ENCODE results near the gene FAM234B. TPM values are rescaled to one million over a fixed set of nuclear protein-coding genes. Genes with fewer than 3 reads are reported as not detected.

FAM234B gene
- total RNA-seq, 4 donors from 2014 or later = 1.2 to 6.7 (median 5.0) TPM

- WGBS = 90% methylated on average over 3 of the region's 3 CpGs
- Histone ChIP-seq H3K27ac (replicated peaks in 1 of 4) (no peak overlapping the region), H3K4me3 (no peak overlapping the region), H3K4me1 (peaks cover 24 to 39% (median 34%) of the 10 kb centered on the region in 4 donors), H3K36me3 (no peaks in the 10 kb centered on the region), H3K9me3 (peaks cover 0 to 5% (median 0%) of the 10 kb centered on the region in 4 donors), H3K27me3 (no peaks in the 10 kb centered on the region)
- DNase-seq (ENCODE audit: extremely low spot score) = peak; percentile 53
- intact Hi-C loops (cut with DNase I) = no loop called here
- TF ChIP-seq EP300 (IDR thresholded peaks at IDR 0.05) = no peak
- TF ChIP-seq CTCF (IDR thresholded peaks at IDR 0.05) = no peak
- TF ChIP-seq POLR2AphosphoS5 (IDR thresholded peaks at IDR 0.05) = no peak
- TF ChIP-seq POLR2A (IDR thresholded peaks at IDR 0.05; ENCODE audit: low read depth) = no peak
Measured at GRCh38 chr12:13104409-13104808, 60.2 kb downstream of the FAM234B start.

- Histone ChIP-seq H3K27me3 (no peaks in the 10 kb centered on the region), H3K4me1 (peaks cover 11 to 25% (median 20%) of the 10 kb centered on the region in 4 donors), H3K9me3 (peaks cover 0 to 5% (median 0%) of the 10 kb centered on the region in 4 donors), H3K27ac (replicated peaks in 1 of 4) (no peak overlapping the region), H3K36me3 (no peaks in the 10 kb centered on the region), H3K4me3 (no peak overlapping the region)
- TF ChIP-seq CTCF (IDR thresholded peaks at IDR 0.05) (no peak), POLR2A (IDR thresholded peaks at IDR 0.05; ENCODE audit: low read depth) (no peak), POLR2AphosphoS5 (IDR thresholded peaks at IDR 0.05) (no peak), EP300 (IDR thresholded peaks at IDR 0.05) (no peak)
- intact Hi-C loops (cut with DNase I) = no loop called here
- no peak for DNase-seq (ENCODE audit: extremely low spot score)
- 100% methylated on average over 1 of the region's 1 CpG for WGBS
Measured at GRCh38 chr12:13105781-13106180, 61.6 kb downstream of the FAM234B start.

DNA sequence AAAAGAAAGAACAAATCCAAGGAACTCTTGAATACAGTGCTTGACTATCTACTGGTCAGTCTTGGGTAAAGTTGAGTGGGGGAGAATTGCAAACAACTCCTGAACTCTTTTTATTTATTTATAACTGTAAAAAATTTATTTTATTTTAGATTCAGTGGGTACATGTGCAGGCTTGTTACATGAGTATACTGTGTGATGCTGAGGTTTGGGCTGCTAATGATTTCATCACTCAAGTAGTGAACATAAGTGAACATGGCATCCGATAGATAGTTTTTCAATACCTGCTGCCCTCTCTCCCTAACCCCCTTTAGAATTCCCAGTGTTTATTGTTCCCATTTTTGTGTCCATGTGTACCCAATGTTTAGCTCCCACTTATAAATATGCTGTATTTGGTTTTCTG is 62.5 kb downstream of the FAM234B start:
- peaks cover 7 to 18% (median 12%) of the 10 kb centered on the region in 4 donors for H3K4me1 ChIP-seq
- intact Hi-C loops (cut with DNase I) = no loop called here
- TF ChIP-seq EP300 (IDR thresholded peaks at IDR 0.05) (no peak), POLR2A (IDR thresholded peaks at IDR 0.05; ENCODE audit: low read depth) (no peak), CTCF (IDR thresholded peaks at IDR 0.05) (no peak), POLR2AphosphoS5 (IDR thresholded peaks at IDR 0.05) (no peak)
- DNase-seq (ENCODE audit: extremely low spot score) = no peak
- 95% methylated on average over 1 of the region's 1 CpG for WGBS
- H3K4me3 ChIP-seq = no peak overlapping the region
- H3K36me3 ChIP-seq = no peaks in the 10 kb centered on the region
- no peaks in the 10 kb centered on the region for H3K27me3 ChIP-seq
- no peak overlapping the region for H3K27ac ChIP-seq (replicated peaks in 1 of 4)
- H3K9me3 ChIP-seq = peaks cover 0 to 5% (median 0%) of the 10 kb centered on the region in 4 donors

- DNase-seq (ENCODE audit: extremely low spot score) = no peak
- no peaks in the 10 kb centered on the region for H3K27me3 ChIP-seq
- H3K9me3 ChIP-seq = peaks cover 0 to 5% (median 0%) of the 10 kb centered on the region in 4 donors
- no peak overlapping the region for H3K4me3 ChIP-seq
- no peaks in the 10 kb centered on the region for H3K36me3 ChIP-seq
- H3K27ac ChIP-seq (replicated peaks in 1 of 4) = no peak overlapping the region
- 95% methylated on average over 6 of the region's 6 CpGs for WGBS
- peaks cover 0 to 12% (median 4%) of the 10 kb centered on the region in 4 donors for H3K4me1 ChIP-seq
- no peak for TF ChIP-seq POLR2AphosphoS5 (IDR thresholded peaks at IDR 0.05)
- no peak for TF ChIP-seq EP300 (IDR thresholded peaks at IDR 0.05)
- no peak for TF ChIP-seq POLR2A (IDR thresholded peaks at IDR 0.05; ENCODE audit: low read depth)
- no peak for TF ChIP-seq CTCF (IDR thresholded peaks at IDR 0.05)
- intact Hi-C loops (cut with DNase I) = no loop called here
Measured at GRCh38 chr12:13112968-13113367, 68.8 kb downstream of the FAM234B start.

All from esophagus muscularis mucosa (tissue), 4 donors.